Left forelimb (tissue), 1 donor: Measurements from ENCODE around the gene ANO4.
"Not testable (repeated sequence)": the region's sequence is repeated elsewhere in the genome, so short reads cannot be mapped to it uniquely, and the experiment has no call there.

ENCODE experiments used
- DNase-seq: peaks from one replicate; pipeline ENCODE4 v3.0.0-alpha.2; 2018; ENCODE audit warnings: low spot score

Gene ANO4

DNA sequence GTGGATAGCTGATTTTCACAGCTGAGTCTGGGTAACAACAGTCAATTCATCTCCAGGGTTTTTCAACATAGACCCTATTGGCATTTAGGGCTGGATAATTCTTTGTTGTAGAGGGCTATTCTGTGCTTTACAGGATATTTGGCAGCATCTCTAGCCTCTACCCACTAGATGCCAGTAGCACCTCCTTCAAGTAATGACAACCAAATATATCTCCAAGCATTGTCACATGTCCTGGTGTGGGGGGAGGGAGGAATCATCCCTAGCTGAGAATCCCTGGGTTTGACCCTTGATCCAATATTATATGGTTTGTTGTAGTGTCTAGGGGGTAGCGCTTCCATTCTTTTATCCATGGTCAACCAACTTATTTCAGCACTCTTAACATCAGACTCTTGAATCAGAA lies 157.2 kb downstream of the ANO4 start:
- DNase-seq, result no peak

DNA sequence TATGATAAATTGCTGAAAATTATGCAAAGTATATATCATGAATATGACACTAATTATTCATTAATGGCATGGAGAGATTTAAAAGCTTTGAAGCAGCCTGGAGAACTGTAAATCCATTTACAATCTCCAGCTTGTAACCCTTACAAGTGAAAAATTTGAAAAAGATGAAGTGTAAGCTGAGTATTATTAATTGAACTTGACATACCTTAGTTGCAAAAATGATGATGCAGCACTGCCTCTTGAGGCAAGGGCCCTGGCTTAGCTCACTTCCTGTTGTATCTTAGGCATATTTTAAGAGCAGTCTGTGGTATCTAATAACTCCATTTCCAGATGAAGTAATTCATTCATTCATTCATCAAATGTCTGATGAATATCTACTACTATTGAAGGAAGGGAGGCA lies 158.6 kb downstream of the ANO4 start:
- no peak for DNase-seq

DNA sequence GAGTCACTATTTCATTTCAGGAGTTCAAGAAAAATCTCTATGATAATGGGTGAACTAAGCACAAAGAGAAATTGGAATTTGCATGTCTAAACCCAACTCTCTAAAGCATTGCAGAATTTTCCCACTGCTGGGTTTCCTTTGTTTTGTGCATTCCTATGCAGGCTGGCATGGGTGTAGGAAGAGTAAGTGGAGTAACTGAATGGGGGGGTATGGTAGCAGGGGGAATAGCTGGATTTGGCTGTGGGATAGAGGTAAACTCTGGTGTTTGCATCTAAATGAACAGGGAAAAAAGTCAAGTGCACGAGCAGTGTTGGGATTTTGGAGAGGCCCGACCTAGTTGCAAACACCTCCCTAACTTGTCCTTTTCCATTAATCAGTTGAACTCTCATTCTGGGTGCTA lies 159.1 kb downstream of the ANO4 start:
- DNase-seq, result no peak

DNA sequence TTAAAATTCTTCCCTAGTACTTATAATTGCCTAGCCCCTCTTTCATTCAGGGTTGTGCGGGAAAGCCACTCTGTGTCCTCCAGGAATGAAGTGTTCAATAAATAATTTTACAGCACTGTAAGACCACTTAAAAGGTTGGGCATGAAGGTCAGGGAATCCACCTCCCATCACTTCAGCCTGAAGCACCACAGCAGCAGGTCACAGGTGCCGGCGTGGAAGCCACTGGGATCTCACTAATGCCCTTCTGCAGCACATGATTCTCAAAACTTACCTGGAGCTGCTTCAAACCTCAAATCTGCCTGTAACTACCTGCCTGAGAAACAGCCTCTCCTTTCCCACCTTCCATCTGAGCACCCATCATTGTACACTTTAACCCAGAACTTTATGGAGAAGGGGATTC lies 159.5 kb downstream of the ANO4 start:
- DNase-seq, result no peak

DNA sequence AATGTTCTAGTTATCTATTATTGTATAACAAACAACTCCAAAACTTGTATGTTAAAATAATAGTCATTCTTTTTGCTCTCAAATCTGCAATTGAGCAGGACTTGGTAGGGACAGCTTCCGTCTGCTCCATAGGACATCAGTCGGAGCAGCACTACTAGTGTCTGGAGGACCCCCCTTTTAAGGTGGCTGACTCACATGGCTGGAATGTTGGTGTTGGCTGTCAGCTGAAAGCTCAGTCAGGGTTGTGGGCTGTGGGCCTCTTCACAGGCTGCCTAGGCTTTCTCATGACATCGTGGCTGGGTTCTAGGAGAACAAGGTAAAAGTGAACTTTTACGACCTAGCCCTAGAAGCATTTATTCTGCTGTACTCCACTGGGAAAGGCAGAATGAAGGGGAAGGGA lies 160.6 kb downstream of the ANO4 start:
- DNase-seq, result no peak

DNA sequence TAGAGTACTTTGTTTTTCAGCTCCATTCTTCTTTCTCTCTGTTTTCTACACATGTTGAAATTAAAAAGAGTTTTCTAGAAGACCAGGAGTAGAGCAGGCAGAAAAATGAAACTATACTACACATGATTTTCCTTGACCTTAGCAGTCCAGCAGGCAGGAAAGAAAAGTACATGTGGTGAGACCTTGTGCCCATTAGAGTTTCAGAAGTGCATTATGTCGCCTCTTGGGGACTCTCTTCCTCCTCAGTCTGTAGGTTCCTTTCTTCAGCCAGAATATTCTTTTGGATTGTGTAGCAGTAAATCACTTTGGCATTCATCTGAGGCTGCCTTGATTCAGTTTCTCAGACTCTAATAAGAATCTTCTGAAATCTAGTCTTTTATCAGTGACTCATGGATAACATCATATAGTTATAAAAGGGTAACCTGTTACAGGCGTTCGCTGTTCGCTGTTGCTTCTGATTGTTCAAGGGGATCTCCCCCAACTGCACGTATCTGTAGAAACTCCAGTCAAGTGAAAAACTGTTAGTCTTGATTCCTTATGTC lies 161.8 kb downstream of the ANO4 start:
- DNase-seq, result no peak

DNA sequence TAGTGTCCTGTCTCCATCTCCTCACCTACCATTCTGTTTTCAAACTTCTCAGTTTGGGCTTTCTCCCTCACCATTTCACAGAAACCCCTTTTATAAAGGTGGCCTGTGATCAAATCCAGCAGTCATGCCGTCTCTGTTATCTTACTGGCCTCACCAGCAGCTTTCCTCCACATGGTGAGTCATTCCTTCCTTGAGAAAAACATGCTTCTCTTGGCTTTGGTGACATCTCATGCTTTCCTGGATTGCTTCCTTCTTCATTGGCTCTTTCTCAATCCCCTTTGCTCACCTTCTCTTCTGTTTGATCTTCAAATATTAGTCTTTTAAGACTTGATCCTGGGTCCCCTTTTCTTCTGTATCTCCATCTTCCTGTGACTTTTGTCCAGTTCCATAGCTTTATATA lies 164.9 kb downstream of the ANO4 start:
- DNase-seq, result no peak

DNA sequence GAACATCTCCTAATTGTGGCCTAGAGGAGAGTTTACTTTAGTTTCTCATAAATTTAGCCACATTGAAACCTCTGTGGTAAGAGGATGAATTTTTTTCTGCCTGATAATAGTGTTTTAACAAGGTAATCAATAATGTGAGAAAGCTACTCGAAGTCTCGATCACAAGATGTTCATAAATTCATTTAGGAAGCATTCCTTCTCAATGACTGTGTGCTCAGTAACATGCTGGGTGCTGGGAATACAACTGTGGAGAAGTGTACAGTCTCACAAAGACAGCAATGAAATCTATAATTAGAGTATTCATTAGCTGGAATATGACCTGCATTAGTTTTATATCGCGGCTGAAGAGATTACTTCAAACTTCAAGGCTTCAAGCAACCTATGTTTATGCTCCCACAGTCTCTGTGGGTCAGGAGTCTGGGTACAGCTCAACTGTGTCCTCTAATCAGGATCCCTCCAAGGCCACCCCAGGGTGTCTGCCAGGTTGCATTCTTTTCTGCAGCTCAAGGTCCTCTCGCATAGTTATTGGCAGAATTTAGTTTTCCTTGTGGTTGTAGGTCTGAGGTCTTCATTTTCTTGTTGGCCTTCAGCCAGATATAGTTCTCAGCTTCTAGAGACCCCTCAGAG lies 167.6 kb downstream of the ANO4 start:
- no peak for DNase-seq

DNA sequence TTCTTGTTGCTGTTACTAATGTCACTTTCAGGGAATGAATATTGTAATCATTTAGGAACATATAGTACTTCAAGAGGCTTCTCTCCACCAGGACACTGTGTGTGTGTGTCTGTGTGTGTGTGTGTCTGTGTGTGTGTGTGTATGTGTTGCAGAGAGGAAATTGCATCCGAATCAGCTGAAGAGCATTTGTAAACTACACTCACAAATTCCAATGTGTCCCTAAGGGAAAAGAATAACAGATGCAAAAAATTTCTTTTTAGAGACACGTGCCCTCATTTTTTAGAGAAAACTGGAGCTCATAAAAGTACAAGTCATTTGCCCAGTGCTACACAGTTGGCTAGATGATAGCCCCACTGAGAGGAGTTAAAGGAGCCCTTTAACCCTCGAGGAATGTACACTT lies 168.8 kb downstream of the ANO4 start:
- DNase-seq, result no peak

DNA sequence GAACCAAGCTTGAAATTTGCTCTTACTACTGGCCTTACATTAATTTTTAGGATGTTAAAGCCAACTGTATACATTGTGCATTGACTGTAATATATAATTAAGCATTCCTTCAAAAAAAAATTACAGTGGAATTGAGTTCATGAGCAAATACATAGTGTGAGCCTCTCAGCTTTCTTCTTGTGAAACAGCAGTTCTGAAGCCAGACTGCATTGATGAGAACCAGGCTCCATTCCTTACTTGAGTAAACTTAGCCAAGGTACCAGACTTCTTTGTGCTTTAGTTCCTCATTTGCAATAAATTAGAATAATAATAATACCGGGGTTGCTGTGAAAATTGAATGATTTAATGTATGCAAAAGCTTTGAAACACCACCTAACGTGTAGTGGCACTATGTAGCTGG lies 169.5 kb downstream of the ANO4 start:
- DNase-seq, result no peak

DNA sequence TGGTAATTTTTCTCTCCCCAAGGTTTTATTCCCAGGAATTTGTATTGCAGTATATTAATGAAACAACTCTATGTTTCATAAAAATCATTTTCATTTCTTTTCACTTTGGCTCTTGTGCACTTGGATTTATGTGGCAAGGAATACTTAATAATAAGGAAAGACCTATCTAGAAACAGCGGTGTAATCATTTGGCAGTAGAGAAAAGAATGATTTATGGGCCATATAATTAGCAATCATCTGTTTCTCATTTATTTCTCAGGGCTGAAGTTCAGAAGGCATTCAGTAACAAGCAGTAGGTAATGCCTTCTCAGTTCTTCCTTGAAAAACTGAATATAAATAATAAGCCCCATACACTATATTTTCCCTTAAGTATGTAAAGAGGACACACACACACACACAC lies 172.6 kb downstream of the ANO4 start:
- DNase-seq, result no peak

DNA sequence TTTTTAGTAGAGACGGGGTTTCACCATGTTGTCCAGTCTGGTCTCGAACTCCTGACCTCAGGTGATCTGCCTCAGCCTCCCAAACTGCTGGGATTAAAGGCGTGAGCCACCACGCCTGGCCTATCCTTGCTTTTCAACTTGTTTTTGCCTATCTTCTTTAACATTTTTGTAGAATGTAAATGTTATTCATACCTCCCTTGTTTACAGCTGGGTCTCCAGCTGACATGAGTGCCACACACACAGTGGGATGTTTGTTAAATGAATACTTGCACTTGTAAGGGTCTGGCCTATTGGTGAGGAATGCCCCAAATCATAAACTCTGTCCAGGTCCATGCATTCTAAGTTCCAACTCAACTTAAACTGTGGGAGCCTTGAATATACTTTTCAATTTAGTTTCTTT lies 176.3 kb downstream of the ANO4 start:
- no peak for DNase-seq

DNA sequence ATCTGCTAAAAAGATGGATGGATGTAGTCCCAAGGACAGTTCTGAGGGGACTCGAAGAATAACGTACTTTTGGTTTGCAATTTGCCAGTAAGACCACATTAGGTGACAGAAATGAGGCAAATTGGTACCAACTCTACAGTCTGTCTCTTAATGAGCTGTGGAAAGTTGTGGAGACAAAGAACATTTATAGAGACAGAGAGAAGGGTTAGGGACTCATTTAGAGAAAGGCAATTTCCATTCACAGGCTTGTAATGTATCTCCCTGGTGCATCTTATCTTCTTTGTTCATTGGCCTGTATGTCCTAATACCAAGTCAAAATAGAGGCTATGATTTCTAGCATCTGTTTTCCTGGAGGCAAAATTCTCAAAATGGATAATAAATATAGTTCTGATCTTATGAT lies 177.5 kb downstream of the ANO4 start:
- DNase-seq, result no peak

DNA sequence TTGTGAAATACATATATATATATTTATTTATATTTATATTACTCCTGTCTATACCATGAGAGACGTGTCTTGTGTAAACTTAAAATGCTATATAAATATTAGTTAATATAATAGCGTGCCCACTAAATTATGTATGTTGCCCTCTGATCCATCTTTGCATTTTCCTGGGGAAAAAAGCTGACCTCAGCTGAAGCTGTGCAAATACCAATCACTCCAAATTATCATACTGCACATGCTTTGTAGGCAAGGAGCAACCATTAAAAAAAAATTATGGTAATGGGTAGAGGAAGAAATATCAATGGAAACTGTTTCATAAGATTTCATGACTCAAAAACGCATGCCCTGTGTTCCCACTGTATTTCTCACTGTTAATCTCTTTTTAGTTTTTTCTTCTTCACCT lies 179.8 kb downstream of the ANO4 start:
- DNase-seq, result no peak

DNA sequence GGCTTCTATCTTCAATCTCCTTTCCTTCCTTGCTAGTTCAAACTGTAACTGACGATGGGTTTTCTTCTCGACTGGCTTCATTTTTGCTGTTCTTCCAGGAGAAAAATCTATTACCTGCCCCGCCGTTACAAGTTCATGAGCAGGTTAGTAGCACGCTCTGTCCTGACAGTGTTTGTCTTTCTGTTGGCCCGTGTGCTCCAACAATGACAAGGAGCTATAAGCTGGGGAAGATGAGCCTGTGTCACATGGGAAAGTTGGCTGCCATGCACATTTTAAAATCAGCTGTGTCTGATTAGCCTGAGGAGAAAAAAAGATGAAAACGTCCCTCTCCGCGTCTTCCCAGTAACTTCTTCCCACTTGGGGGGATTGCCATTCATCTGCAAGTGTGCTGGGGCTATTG lies 180.2 kb downstream of the ANO4 start:
- DNase-seq, result no peak

DNA sequence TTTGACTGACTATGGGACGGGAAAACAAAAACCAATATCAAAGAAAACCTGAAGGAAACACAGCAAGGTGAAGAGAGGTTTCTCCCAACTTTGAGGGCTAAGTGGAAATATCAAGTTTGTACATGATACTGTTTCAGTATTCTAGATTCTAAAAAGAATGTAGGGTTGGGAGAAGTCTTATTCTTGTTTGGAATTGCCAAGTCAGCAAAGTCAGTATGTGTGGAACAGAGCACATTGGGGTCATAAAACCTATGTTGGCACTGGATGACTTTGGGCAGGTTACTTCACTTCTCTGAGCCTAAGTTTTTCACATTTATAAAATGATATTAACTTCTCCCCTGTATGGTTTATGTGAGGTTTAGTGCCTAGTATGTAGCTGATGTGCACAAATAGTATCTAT lies 182.2 kb downstream of the ANO4 start:
- no peak for DNase-seq

DNA sequence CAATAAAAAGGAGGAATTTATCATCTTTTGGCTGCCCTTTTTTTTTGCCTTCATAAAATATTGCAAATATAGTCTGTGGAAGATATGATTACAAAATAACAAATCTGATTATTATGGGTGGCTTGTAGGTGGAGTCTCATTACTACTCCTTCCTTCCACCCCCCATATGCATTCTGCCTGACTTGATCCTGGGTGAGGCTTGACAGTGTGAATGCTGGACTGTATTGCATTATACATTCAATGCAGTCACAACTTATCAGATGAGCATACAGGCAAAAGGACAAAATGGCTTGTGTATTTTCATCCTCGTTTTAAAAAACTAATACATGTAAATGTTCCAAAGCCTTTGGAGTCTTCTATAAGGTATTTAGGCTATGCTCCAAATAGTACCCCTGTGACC lies 186.3 kb downstream of the ANO4 start:
- no peak for DNase-seq

DNA sequence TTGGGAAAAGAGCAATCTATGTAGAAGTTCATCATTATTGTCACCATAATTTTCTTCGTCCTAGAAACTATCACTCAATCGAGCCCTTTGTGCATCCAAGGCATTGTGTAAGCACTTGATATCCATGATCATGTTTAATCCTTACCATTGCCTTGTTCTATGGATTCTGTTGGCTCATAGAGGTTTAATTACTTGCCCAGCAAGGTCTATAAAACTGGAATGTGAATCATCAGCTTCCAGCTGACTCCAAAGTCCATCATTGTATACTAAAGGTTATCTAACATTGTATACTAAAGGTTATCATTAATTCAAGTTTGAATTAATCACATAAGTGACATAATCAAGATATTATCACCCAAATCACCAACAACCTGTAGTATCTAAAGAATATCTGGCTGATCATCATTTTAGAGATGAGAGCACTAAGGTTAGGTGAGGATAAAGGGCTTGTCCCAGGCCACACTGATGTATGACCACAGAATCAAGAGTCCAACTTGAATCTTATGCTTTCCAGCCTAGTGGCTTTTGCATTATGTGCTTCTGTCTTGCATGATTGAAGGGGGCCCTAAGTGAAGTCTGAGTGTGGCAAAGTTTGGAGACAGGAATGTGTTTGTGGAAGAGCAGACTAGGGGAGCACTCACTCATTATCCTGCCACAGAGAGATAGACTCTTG lies 188.1 kb downstream of the ANO4 start:
- DNase-seq, result no peak

DNA sequence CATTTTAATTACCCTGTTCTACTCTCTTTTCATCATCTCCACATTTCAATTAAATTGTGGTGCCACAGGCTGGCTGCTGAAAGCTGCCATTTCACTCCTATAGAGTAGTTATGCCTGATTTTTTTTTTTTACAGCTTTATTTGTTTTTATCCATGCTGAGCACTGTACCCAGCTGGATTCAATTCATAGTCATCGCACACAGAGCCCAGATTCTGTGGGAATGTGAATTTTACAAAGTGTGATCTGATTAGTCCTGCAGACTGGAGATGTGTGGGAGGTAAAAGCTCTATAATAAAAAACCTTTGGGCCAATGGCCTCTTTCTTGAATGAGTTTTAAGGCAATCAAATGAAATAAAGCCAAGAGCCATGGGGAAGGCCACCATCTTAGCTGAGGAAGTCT lies 190.2 kb downstream of the ANO4 start:
- no peak for DNase-seq

DNA sequence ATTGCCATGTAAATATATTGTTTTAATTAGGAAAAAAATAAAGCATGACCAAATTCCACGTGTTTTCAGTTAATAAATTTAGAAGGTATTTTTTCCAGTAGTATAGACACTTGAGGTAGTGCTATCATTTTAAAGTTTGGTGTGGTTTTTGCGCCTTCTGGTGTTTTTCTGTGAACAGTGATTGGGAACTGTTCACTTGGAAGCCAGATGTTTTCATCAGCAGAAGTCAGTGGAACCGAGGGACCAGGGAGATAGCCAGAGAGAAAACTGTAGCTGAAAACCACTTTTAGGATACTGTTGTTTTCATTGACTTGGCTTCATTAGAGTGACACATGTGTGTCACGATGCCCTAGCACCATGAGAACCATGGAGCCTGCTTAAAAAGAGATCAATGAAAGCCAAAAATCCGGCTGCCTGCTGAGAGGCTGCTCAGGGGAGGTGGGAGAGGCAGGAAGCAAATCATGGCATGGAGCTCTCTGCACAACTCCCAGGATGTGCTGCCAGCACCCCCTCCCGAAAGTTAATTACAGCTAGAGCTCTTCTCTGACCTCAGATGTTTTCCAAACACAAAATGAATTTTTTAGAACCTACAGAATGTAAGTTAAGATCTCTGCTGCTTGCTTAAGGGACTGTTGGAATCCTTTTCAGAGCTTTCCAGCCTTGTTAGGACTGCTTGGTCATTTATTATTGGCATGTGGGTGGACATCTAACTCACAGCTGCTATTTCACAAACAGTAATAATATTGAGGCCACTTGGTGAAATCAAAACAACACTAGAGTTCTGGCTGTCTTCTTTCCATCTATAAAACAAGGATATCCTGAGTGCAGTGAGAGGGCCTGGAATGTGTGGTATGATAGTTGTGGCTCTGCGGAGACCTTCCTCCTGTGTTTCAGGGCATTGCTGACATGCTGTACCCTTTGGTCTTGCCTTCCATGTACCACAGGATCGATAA lies 192.3 kb downstream of the ANO4 start:
- no peak for DNase-seq

DNA sequence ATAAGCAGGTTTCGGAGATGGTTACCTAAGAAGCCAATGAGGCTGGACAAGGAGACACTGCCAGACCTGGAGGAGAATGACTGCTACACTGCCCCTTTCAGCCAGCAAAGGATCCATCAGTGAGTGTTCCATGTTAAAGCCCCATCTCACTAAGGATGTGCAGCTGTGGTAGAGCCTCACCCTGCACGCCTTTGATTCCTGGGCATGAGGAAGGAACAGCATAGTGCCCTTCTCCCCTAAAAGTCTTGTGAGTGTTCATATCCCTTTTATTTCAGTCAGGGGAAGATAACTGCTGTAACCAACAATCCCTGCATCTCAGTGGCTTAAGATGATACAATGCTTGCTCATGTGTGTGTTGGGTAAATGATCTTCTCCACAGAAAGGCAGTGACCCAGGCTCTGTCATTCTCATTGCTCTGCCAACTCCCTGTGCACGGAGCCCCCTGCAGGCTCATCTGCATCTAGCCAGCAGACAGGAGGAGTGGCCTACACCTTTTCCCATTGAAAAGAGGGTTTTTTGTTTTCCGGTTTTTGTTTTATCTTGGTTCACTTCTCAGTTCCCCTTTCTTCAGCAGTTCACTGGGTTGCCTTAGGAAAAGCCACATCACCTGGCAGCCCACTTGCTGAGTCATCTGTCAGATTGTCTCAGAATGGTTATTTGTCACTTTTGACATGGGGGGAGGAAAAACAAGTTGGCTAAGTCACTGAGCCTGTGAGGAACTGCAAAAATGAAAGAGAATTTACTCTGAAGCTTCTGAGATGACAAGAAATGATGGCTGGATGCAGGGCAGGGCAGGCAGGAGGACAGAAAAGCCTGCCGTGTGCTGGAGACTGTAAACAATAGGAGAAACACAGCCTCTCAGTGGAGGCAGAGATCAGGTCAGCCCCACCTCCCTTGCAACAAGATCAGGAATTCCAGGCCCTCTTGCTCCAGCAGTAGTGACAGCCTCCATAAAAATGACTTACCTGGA lies 193.3 kb downstream of the ANO4 start:
- DNase-seq, result no peak

DNA sequence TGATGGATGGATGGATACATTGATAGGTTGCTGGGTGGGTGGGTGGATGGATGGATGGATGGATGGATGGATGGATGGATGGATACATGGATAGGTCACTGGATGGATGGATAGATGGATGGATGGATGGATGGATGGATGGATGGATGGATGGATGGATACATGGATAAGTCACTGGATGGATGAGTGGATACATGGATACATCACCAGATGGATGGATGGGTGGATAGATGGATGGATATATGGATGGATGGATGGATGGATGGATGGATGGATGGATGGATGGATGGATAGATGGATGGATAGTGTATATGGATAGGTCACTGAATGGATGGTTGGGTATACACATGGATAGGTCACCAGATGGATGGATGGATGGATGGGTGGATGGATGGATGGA lies 194.9 kb downstream of the ANO4 start:
- DNase-seq, result not testable (repeated sequence)
